Subcutaneous adipose tissue (tissue), 4 donors: ENCODE measurements around the gene CRAMP1. TPM values are rescaled to one million over a fixed set of nuclear protein-coding genes. Genes with fewer than 3 reads are reported as not detected.

Experiments used
- CTCF ChIP-seq: fragments of 450-650 bp; IDR thresholded peaks from one replicate; pipeline ENCODE4 v1.5.1; 2016; ENCODE audit warnings: low read depth, mild to moderate bottlenecking, control low read depth, antibody characterized with exemption, moderate library complexity
- total RNA-seq, 4 donors: library from RNA; depleted of rRNA; stranded (reverse); fragments of >200 nt; gene quantifications; one replicate each; pipeline ENCODE4 v1.1.0, GENCODE V29; 2016

Gene CRAMP1
- total RNA-seq, 4 donors from 2014 or later: 6.8 to 13.9 (median 8.7) TPM

DNA sequence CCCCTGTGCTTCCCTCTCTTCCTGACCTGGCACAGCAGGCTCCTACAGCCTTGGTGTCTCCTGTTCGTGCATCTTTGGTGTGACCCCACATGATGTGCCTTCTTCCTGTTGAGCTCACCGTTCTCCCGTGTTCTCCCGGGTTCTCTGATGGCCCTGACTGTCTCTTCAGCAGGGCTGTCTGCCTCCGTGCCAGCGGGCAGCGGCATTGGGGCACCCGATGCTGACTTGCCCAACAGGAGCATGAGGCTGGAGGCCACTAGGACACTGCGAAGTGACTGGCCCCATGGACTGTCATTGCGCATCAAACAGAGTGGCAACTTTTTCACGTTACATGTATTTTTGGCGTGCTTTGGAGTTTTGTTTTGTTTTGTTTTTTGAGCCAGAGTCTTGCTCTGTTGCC, 22.4 kb downstream of the CRAMP1 start:
- TF ChIP-seq CTCF: no peak

DNA sequence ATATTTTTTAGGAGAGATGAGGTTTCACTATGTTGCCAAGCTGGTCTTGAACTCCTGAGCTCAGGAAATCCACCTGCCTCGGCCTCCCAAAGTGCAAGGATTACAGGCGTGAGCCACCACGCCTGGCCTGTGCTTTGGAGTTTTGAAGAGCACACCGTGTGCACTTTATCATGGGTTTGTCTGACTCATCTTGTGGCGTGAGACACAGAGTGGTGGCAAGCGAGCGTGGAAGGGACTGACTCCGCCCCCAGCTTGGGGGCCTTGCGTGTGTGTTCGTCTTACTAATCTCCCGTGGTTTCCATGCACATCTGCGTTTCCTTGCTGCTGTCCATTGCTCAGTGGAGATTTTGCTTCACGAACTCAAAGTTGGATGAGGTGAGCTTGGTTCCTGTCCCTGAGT, 22.9 kb downstream of the CRAMP1 start:
- TF ChIP-seq CTCF: no peak

- TF ChIP-seq CTCF: no peak
These were observed 25.4 kb downstream of the CRAMP1 start for GRCh38 chr16:1637526-1637925.

GRCh38 chr16:1638757-1639156, 26.6 kb downstream of the CRAMP1 start:
- TF ChIP-seq CTCF: no peak

GRCh38 chr16:1639282-1639681, 27.1 kb downstream of the CRAMP1 start:
- no peak for TF ChIP-seq CTCF

DNA sequence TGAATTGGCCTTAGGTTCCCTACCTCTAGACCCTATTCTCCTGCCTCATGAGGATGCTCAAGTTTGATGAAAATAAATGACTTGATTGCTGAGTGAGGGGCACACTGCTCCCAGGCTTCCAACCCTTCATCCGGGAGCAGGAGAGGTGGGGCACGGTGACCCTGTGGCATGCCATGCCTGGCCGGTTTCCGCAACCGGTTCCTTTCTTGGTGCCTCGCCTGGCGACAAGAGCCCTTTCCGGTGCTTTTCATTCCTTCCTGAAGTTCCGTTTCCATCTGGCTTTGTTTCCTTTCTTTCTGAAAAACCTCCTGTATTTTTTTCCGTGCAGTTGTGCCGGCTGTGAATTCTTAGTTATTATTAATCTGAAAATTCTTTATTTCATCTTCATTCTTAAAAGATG, 27.7 kb downstream of the CRAMP1 start:
- no peak for TF ChIP-seq CTCF

DNA sequence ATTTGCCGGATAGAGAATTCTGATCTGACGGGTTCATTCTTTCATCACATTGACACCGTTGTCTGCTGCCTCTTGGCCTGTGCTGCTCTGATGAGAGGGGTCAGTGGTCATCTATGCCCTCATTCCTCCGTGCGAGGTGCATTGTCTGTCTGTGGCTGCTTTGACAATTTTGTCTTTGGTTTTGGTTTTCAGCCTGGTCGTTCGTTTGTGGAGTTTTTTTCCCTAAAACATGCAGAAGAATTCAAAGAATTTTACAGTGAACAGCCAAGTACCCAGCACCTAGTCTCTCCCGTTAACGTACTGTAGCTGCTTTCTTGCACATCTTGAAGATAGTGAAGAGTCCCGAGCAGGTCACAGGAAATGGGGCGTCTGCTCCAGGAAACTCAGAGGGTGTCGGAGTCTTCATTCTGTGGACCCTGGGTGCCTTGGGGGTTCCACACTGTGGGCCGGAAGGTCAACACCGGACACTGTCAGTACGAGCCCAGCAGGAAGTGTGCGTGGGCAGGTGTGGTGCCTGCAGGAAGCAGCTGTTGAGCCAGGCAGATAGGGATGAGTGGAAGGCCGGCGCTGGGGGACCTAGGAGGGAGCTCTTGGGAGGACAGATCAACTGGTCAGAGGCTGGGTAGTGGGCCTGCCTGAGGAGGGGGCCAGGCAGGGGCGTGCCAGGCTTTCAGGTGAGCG, 28.2 kb downstream of the CRAMP1 start:
- no peak for TF ChIP-seq CTCF
